GM12878 (cell line): ENCODE results near the gene ANKRD55. TPM values are rescaled to one million over a fixed set of nuclear protein-coding genes. Genes with fewer than 3 reads are reported as not detected.
A peak's percentile ranks its signal among the peaks of the same experiment; 100 is the strongest.

ENCODE experiments used
- BMI1 ChIP-seq: fragments of 450-650 bp; IDR thresholded peaks from 2 replicates; pipeline ENCODE4 v1.6.1; 2016; ENCODE audit warnings: mild to moderate bottlenecking, moderate library complexity, borderline replicate concordance
- BRCA1 ChIP-seq: IDR thresholded peaks from 2 replicates; pipeline ENCODE4 v1.6.1; 2011; ENCODE audit warnings: low read depth, low read length, improper control_type of control experiment
- CBX5 ChIP-seq: sonication (generic); IDR thresholded peaks from 2 replicates; pipeline ENCODE4 v1.6.1; 2016; ENCODE audit warnings: low read depth, moderate library complexity, mild to moderate bottlenecking, inconsistent platforms
- CEBPB ChIP-seq, 2 experiments: fragments of 150-350 bp in 1 of 2; IDR thresholded peaks; 2 replicates each; pipeline ENCODE4 v1.6.1; 2012 to 2014; ENCODE audit warnings: low read depth in 2 of 2, low read length in 2 of 2, borderline replicate concordance in 1 of 2, inconsistent platforms in 1 of 2
- DPF2 ChIP-seq: fragments of 450-650 bp; IDR thresholded peaks from 2 replicates; pipeline ENCODE4 v1.6.1; 2017; ENCODE audit warnings: mild to moderate bottlenecking
- IKZF1 ChIP-seq: fragments of 450-650 bp; conservative IDR thresholded peaks from 2 replicates; pipeline ENCODE4 v1.6.1; 2017; ENCODE audit warnings: antibody characterized with exemption, mild to moderate bottlenecking
- IKZF2 ChIP-seq, 2 experiments: fragments of 450-650 bp; IDR thresholded peaks; 2 replicates each; pipeline ENCODE4 v1.6.1; 2017; ENCODE audit warnings: mild to moderate bottlenecking in 2 of 2, moderate library complexity in 2 of 2
- IRF4 ChIP-seq: IDR thresholded peaks from 2 replicates; pipeline ENCODE4 v1.6.1; 2011; ENCODE audit warnings: low read depth, low read length
- KAT2A ChIP-seq: conservative IDR thresholded peaks from 2 replicates; pipeline ENCODE4 v1.6.1; 2011; ENCODE audit warnings: low read depth, low read length; ENCODE audit not compliant: control insufficient read depth
- KLF5 ChIP-seq: fragments of 450-650 bp; IDR thresholded peaks from 2 replicates; pipeline ENCODE4 v1.6.1; 2014; ENCODE audit warnings: mild to moderate bottlenecking; ENCODE audit not compliant: partially characterized antibody
- MEF2B ChIP-seq: fragments of 450-650 bp; IDR thresholded peaks from 2 replicates; pipeline ENCODE4 v1.6.1; 2018; ENCODE audit warnings: mild to moderate bottlenecking, moderate library complexity; ENCODE audit not compliant: partially characterized antibody, poor library complexity, severe bottlenecking
- MTA2 ChIP-seq: fragments of 450-650 bp; IDR thresholded peaks from 2 replicates; pipeline ENCODE4 v1.6.1; 2016; ENCODE audit warnings: low read depth, mild to moderate bottlenecking, moderate library complexity
- NFXL1 ChIP-seq: fragments of 450-650 bp; IDR thresholded peaks from 2 replicates; pipeline ENCODE4 v1.6.1; 2017; ENCODE audit warnings: antibody characterized with exemption, mild to moderate bottlenecking, borderline replicate concordance
- NR2F1 ChIP-seq: fragments of 450-650 bp; conservative IDR thresholded peaks from 2 replicates; pipeline ENCODE4 v1.6.1; 2017; ENCODE audit warnings: mild to moderate bottlenecking
- POLR2A ChIP-seq: IDR thresholded peaks from 2 replicates; pipeline ENCODE4 v1.6.1; 2011; ENCODE audit warnings: low read depth, mild to moderate bottlenecking, low read length
- SP1 ChIP-seq: IDR thresholded peaks from one replicate; pipeline ENCODE4 v1.6.1; 2011; ENCODE audit warnings: low read depth, low read length
- SUZ12 ChIP-seq: fragments of 200-600 bp; sonication (generic); IDR thresholded peaks from one replicate; pipeline ENCODE4 v1.6.1; 2018; ENCODE audit warnings: antibody characterized with exemption, mild to moderate bottlenecking; ENCODE audit not compliant: unreplicated experiment
- TCF12 ChIP-seq: IDR thresholded peaks from 2 replicates; pipeline ENCODE4 v1.6.1; 2011; ENCODE audit warnings: low read depth, mild to moderate bottlenecking, low read length
- ZNF384 ChIP-seq: IDR thresholded peaks from 2 replicates; pipeline ENCODE4 v1.6.1; 2012; ENCODE audit warnings: low read depth, mild to moderate bottlenecking, low read length, improper control_type of control experiment, borderline replicate concordance
- polyA plus RNA-seq, 11 experiments: library from polyadenylated mRNA; depleted of rRNA in 4 of 11; unstranded in 6 of 11; stranded (reverse) in 5 of 11; fragments of >200 nt; fragmentation: Nextera tagmentation in 4 of 11; fragmentation: Illumina TruSeq in 1 of 11; extraction: Ambion mirVana in 4 of 11; extraction: Trizol in 1 of 11; gene quantifications; 1 replicate in 1 of 11; 2 replicates in 10 of 11; pipeline versions ENCODE4 v1.2.1 to v1.2.3, GENCODE V29; 2011 to 2016; ENCODE audit warnings: inconsistent platforms in 2 of 11, missing spikeins in 2 of 11, low read depth in 1 of 11
- total RNA-seq, 4 experiments: library from RNA; depleted of rRNA in 3 of 4; stranded (reverse); fragments of >200 nt in 3 of 4; fragmentation: Illumina TruSeq in 1 of 4; extraction: Trizol in 1 of 4; gene quantifications; 2 replicates each; pipeline versions ENCODE4 v1.2.1 to v1.2.3, GENCODE V29; 2013 to 2021
- TF ChIP-seq, protein P1 (sequence below): fragments of 450-650 bp; IDR thresholded peaks from 2 replicates; pipeline ENCODE4 v1.6.1; 2017; ENCODE audit warnings: low read depth, mild to moderate bottlenecking, moderate library complexity
- TF ChIP-seq, protein P2 (sequence below): IDR thresholded peaks from 2 replicates; pipeline ENCODE4 v1.6.1; 2011; ENCODE audit warnings: low read depth, mild to moderate bottlenecking, low read length, moderate library complexity, borderline replicate concordance; ENCODE audit errors: extremely low read depth
- TF ChIP-seq, protein P3 (sequence below): fragments of 450-650 bp; IDR thresholded peaks from 2 replicates; pipeline ENCODE4 v1.6.1; 2016; ENCODE audit warnings: mild to moderate bottlenecking
- TF ChIP-seq, protein P4 (sequence below): IDR thresholded peaks from 2 replicates; pipeline ENCODE4 v1.6.1; 2012; ENCODE audit warnings: low read depth, low read length, improper control_type of control experiment
- TF ChIP-seq, protein P5 (sequence below): fragments of 450-650 bp; IDR thresholded peaks from 2 replicates; pipeline ENCODE4 v1.6.1; 2017; ENCODE audit warnings: mild to moderate bottlenecking, moderate library complexity

Gene ANKRD55
- total and polyA plus RNA-seq, 10 of the 15 experiments (the other 5 are each of a cell fraction or from before 2014, with no cell fraction given) = 0.04 TPM; not detected in 9

DNA sequence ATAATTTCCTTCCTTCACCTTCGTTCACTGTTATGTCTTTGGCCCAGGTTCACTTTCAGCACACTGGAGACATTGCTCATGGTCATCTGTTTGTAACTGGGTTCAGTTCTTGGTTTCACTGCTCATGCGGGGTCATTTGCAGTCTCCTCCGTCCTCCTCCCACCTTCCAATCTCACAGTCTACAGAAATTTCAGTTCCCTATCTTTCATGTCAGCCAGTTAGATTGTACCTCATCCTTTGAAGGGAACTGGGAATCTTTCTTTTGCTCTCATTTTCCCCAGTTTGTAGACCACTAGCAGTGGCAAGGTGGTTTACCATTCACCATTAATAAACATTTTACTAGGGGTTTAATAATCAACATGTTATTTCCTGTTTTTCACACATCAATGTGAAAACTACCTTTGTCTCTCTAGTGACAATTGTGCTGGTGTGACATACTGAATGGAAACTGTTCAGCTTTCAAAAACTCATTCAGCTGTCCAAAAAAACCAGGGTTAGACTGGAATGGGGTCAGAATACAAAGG, 137.5 kb downstream of the ANKRD55 start (continued):
- TF ChIP-seq ZNF384 (0 out of 2 replicates have a peak, but pooled peaks have one; percentile 10), IKZF1 (peak; percentile 99), POLR2A (no peak), CBX5 (no peak), CEBPB (IDR thresholded peaks at IDR 0.05; ENCODE audit: borderline replicate concordance in 1 of 2, low read depth in 2 of 2, low read length in 2 of 2) (no peak), MEF2B (peak; percentile 76), BMI1 (peak; percentile 61; the same call in 1 of the 2 replicates), IRF4 (peak; percentile 68), NR2F1 (peak; percentile 73; the same call in 1 of the 2 replicates), IKZF2 (IDR thresholded peaks at IDR 0.05) (peak; percentile 100), KLF5 (no peak), SP1 (peak; percentile 7), TCF12 (peak; percentile 6; the same call in 1 of the 2 replicates), SUZ12 (no peak), DPF2 (peak; percentile 90), KAT2A (no peak), NFXL1 (no peak), BRCA1 (no peak), MTA2 (peak; percentile 96)
- TF ChIP-seq, protein P1, sequence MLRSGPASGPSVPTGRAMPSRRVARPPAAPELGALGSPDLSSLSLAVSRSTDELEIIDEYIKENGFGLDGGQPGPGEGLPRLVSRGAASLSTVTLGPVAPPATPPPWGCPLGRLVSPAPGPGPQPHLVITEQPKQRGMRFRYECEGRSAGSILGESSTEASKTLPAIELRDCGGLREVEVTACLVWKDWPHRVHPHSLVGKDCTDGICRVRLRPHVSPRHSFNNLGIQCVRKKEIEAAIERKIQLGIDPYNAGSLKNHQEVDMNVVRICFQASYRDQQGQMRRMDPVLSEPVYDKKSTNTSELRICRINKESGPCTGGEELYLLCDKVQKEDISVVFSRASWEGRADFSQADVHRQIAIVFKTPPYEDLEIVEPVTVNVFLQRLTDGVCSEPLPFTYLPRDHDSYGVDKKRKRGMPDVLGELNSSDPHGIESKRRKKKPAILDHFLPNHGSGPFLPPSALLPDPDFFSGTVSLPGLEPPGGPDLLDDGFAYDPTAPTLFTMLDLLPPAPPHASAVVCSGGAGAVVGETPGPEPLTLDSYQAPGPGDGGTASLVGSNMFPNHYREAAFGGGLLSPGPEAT = peak; percentile 97
- TF ChIP-seq, protein P2, sequence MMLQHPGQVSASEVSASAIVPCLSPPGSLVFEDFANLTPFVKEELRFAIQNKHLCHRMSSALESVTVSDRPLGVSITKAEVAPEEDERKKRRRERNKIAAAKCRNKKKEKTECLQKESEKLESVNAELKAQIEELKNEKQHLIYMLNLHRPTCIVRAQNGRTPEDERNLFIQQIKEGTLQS = no peak
- TF ChIP-seq, protein P3, sequence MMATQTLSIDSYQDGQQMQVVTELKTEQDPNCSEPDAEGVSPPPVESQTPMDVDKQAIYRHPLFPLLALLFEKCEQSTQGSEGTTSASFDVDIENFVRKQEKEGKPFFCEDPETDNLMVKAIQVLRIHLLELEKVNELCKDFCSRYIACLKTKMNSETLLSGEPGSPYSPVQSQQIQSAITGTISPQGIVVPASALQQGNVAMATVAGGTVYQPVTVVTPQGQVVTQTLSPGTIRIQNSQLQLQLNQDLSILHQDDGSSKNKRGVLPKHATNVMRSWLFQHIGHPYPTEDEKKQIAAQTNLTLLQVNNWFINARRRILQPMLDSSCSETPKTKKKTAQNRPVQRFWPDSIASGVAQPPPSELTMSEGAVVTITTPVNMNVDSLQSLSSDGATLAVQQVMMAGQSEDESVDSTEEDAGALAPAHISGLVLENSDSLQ = 0 out of 2 replicates have a peak, but pooled peaks have one; percentile 35
- TF ChIP-seq, protein P4, sequence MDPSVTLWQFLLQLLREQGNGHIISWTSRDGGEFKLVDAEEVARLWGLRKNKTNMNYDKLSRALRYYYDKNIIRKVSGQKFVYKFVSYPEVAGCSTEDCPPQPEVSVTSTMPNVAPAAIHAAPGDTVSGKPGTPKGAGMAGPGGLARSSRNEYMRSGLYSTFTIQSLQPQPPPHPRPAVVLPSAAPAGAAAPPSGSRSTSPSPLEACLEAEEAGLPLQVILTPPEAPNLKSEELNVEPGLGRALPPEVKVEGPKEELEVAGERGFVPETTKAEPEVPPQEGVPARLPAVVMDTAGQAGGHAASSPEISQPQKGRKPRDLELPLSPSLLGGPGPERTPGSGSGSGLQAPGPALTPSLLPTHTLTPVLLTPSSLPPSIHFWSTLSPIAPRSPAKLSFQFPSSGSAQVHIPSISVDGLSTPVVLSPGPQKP = no peak
- TF ChIP-seq, protein P5, sequence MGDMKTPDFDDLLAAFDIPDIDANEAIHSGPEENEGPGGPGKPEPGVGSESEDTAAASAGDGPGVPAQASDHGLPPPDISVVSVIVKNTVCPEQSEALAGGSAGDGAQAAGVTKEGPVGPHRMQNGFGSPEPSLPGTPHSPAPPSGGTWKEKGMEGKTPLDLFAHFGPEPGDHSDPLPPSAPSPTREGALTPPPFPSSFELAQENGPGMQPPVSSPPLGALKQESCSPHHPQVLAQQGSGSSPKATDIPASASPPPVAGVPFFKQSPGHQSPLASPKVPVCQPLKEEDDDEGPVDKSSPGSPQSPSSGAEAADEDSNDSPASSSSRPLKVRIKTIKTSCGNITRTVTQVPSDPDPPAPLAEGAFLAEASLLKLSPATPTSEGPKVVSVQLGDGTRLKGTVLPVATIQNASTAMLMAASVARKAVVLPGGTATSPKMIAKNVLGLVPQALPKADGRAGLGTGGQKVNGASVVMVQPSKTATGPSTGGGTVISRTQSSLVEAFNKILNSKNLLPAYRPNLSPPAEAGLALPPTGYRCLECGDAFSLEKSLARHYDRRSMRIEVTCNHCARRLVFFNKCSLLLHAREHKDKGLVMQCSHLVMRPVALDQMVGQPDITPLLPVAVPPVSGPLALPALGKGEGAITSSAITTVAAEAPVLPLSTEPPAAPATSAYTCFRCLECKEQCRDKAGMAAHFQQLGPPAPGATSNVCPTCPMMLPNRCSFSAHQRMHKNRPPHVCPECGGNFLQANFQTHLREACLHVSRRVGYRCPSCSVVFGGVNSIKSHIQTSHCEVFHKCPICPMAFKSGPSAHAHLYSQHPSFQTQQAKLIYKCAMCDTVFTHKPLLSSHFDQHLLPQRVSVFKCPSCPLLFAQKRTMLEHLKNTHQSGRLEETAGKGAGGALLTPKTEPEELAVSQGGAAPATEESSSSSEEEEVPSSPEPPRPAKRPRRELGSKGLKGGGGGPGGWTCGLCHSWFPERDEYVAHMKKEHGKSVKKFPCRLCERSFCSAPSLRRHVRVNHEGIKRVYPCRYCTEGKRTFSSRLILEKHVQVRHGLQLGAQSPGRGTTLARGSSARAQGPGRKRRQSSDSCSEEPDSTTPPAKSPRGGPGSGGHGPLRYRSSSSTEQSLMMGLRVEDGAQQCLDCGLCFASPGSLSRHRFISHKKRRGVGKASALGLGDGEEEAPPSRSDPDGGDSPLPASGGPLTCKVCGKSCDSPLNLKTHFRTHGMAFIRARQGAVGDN = peak; percentile 81
